ENCODE measurements around the gene ALB. TPM values are rescaled to one million over a fixed set of nuclear protein-coding genes. Genes with fewer than 3 reads are reported as not detected.

Gene ALB
- total RNA-seq, 4 donors from 2014 or later, result 0.27 to 0.56 TPM; not detected in 2

DNA sequence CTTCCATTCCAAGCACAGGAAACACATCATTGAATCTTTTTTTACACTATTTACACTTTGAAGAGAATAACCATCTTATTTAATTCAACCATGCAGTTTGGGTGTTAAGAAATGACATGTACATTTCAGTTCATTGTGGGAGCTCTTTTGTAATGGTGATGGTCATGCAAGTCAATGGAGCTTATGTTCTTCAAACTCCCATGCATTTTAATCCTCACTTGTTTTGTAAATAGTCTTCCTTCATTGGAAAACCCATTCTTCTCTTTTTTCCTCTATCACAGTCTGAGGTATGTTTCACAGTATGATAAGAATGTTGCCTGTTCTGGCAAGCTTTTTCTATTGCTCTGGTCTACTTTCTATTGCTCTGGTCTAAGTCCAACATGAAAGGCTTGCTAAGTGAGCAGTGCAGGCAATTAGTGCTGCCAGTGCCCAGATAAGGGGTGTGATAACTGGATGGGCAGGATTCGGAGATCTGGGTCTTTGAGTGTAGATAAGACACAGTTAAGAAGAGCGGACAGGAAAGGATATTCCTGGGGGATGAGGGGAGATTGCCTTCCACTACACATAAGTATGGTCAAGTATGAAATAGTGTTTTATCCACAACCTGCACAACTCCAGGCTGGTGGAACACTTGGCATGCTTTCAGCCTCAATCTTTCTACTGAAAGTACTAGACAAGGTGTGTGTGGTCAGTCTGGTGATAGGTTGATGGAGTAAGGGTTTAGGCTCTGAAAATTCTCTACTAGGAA, 49.0 kb downstream of the ALB start:
- Histone ChIP-seq H3K27me3 (no peaks in the 10 kb centered on the region), H3K4me1 (no peaks in the 10 kb centered on the region), H3K36me3 (no peaks in the 10 kb centered on the region), H3K27ac (no peak overlapping the region), H3K4me3 (replicated peaks in 1 of 3) (no peak overlapping the region), H3K9me3 (no peaks in the 10 kb centered on the region)
- no peak for DNase-seq
- intact Hi-C loops (cut with DNase I), result no loop called here
- WGBS, 2 donors, result 55 to 60% methylated on average over 2 of the region's 2 CpGs
- TF ChIP-seq, protein P1, sequence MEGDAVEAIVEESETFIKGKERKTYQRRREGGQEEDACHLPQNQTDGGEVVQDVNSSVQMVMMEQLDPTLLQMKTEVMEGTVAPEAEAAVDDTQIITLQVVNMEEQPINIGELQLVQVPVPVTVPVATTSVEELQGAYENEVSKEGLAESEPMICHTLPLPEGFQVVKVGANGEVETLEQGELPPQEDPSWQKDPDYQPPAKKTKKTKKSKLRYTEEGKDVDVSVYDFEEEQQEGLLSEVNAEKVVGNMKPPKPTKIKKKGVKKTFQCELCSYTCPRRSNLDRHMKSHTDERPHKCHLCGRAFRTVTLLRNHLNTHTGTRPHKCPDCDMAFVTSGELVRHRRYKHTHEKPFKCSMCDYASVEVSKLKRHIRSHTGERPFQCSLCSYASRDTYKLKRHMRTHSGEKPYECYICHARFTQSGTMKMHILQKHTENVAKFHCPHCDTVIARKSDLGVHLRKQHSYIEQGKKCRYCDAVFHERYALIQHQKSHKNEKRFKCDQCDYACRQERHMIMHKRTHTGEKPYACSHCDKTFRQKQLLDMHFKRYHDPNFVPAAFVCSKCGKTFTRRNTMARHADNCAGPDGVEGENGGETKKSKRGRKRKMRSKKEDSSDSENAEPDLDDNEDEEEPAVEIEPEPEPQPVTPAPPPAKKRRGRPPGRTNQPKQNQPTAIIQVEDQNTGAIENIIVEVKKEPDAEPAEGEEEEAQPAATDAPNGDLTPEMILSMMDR (IDR thresholded peaks at IDR 0.05), result no peak
- TF ChIP-seq POLR2A (IDR thresholded peaks at IDR 0.05), result no peak

DNA sequence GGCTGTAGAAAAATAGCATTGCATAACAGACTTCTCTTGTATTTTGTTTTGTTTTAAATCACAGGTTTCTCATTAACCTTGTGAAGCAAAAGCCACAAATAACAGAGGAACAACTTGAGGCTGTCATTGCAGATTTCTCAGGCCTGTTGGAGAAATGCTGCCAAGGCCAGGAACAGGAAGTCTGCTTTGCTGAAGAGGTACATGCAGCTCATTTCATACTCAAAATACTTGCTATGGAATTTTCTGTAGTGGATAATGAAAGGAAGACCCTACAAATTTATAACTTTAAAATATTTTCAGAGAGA, 49.6 kb downstream of the ALB start:
- no peaks in the 10 kb centered on the region for H3K27me3 ChIP-seq
- no peak for DNase-seq
- H3K36me3 ChIP-seq, result no peaks in the 10 kb centered on the region
- no peak overlapping the region for H3K4me3 ChIP-seq (replicated peaks in 1 of 3)
- no peak overlapping the region for H3K27ac ChIP-seq
- no peaks in the 10 kb centered on the region for H3K9me3 ChIP-seq
- no peak for TF ChIP-seq POLR2A (IDR thresholded peaks at IDR 0.05)
- TF ChIP-seq, protein P1 (IDR thresholded peaks at IDR 0.05), result no peak
- no peaks in the 10 kb centered on the region for H3K4me1 ChIP-seq
- intact Hi-C loops (cut with DNase I), result no loop called here

DNA sequence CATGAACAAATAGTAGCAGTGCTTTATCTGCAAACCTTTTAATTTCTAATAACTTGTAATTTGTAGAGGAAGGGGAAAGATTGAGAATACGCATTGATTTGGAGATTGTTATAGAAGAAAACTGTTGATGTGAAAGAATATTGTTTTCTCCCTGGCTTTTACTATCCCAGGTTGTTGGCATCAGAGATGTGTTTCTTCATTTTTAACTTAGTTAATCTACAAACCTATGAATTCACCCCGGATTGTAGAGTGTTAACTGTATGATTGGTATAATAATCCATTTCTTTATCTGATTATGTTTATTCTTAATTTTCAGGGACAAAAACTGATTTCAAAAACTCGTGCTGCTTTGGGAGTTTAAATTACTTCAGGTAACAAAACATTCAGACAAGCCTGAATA, 50.8 kb downstream of the ALB start:
- WGBS, 2 donors, result 87% methylated on average over 3 of the region's 3 CpGs
- no peak overlapping the region for H3K27ac ChIP-seq
- H3K4me3 ChIP-seq (replicated peaks in 1 of 3), result no peak overlapping the region
- TF ChIP-seq, protein P1 (IDR thresholded peaks at IDR 0.05), result no peak
- no peak for TF ChIP-seq POLR2A (IDR thresholded peaks at IDR 0.05)
- H3K9me3 ChIP-seq, result no peaks in the 10 kb centered on the region
- no peaks in the 10 kb centered on the region for H3K27me3 ChIP-seq
- no peaks in the 10 kb centered on the region for H3K4me1 ChIP-seq
- intact Hi-C loops (cut with DNase I), result no loop called here
- DNase-seq, result no peak
- H3K36me3 ChIP-seq, result no peaks in the 10 kb centered on the region

DNA sequence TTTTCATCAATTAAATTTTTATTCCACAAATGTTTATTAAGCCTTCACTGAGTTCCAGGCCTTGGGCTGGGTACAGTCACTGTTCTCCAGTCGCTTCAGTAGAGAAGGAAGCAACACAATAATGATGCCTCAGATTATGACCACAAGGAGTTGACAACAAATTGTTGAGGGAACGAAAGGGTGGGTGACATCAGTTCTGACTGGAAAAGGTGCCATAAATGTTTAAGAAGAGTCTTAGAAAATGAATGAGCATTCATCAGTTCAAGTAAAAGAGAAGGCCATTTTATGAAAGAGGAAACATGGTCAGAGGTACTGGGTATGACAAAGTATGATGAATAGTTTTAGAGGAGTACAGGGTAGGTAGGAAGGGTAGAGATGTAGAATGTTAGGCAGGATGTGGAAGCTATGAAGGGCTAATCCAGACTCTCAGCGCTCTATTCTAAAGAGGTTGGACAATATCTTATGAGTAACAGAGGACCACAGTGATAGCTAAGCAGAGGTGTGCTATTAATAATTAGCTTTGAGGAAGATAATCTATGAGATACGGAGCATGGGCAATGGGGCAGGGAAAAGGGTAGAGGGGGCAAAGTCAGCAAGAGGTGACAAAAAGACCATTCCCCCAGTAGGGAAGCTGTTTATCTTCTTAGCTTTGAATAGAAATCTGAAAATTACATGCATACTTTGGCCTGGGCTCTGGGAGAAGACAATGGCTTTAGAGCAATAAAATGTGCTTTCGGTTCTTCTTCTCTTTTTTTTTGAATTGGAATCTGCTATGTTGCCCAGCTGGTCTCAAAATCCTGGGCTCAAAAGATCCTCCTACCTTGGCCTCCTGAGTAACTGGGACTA, 52.3 kb downstream of the ALB start:
- no peaks in the 10 kb centered on the region for H3K4me1 ChIP-seq
- H3K27ac ChIP-seq, result no peak overlapping the region
- 86 to 91% methylated on average over 5 of the region's 5 CpGs for WGBS, 2 donors
- no peaks in the 10 kb centered on the region for H3K27me3 ChIP-seq
- no peak for DNase-seq
- no peaks in the 10 kb centered on the region for H3K36me3 ChIP-seq
- intact Hi-C loops (cut with DNase I), result no loop called here
- TF ChIP-seq POLR2A (IDR thresholded peaks at IDR 0.05), result no peak
- TF ChIP-seq, protein P1 (IDR thresholded peaks at IDR 0.05), result no peak
- no peaks in the 10 kb centered on the region for H3K9me3 ChIP-seq
- no peak overlapping the region for H3K4me3 ChIP-seq (replicated peaks in 1 of 3)

All from thyroid gland (tissue), 4 donors.